Measurements from ENCODE around the gene ACP6.
A peak's percentile ranks its signal among the peaks of the same experiment; 100 is the strongest.
"Not testable (repeated sequence)": the region's sequence is repeated elsewhere in the genome, so short reads cannot be mapped to it uniquely, and the experiment has no call there.

Gene ACP6

GRCh38 chr1:147700042-147701006, 30.0 kb upstream of the ACP6 start:
- peak; percentile 93 for TF ChIP-seq CTCF (IDR thresholded peaks at IDR 0.05; ENCODE audit: low read depth, low read length)
- no peak overlapping the region for H3K4me3 ChIP-seq (ENCODE audit: low read depth, low read length)

- no peak overlapping the region for H3K4me3 ChIP-seq (ENCODE audit: low read depth, low read length)
- no peak for TF ChIP-seq CTCF (IDR thresholded peaks at IDR 0.05; ENCODE audit: low read depth, low read length)
These were observed 29.3 kb upstream of the ACP6 start for GRCh38 chr1:147699686-147700041.

GRCh38 chr1:147683163-147683763, 12.9 kb upstream of the ACP6 start:
- no peak overlapping the region for H3K4me3 ChIP-seq (ENCODE audit: low read depth, low read length)
- no peak for TF ChIP-seq CTCF (IDR thresholded peaks at IDR 0.05; ENCODE audit: low read depth, low read length)

- not testable (repeated sequence) for H3K4me3 ChIP-seq (ENCODE audit: low read depth, low read length)
These were observed 10.4 kb upstream of the ACP6 start for GRCh38 chr1:147680608-147681235.

GRCh38 chr1:147677681-147678080, 7.4 kb upstream of the ACP6 start:
- H3K4me3 ChIP-seq (ENCODE audit: low read depth, low read length), result not testable (repeated sequence)

GRCh38 chr1:147676311-147677085, 6.2 kb upstream of the ACP6 start:
- TF ChIP-seq CTCF (IDR thresholded peaks at IDR 0.05; ENCODE audit: low read depth, low read length), result no peak
- H3K4me3 ChIP-seq (ENCODE audit: low read depth, low read length), result no peak overlapping the region

- H3K4me3 ChIP-seq (ENCODE audit: low read depth, low read length), result no peak overlapping the region
- TF ChIP-seq CTCF (IDR thresholded peaks at IDR 0.05; ENCODE audit: low read depth, low read length), result no peak
These were observed 3.5 kb upstream of the ACP6 start for GRCh38 chr1:147673816-147674215.

Data from WI38 (cell line).